Measurements from ENCODE around the gene CPA4.

DNA sequence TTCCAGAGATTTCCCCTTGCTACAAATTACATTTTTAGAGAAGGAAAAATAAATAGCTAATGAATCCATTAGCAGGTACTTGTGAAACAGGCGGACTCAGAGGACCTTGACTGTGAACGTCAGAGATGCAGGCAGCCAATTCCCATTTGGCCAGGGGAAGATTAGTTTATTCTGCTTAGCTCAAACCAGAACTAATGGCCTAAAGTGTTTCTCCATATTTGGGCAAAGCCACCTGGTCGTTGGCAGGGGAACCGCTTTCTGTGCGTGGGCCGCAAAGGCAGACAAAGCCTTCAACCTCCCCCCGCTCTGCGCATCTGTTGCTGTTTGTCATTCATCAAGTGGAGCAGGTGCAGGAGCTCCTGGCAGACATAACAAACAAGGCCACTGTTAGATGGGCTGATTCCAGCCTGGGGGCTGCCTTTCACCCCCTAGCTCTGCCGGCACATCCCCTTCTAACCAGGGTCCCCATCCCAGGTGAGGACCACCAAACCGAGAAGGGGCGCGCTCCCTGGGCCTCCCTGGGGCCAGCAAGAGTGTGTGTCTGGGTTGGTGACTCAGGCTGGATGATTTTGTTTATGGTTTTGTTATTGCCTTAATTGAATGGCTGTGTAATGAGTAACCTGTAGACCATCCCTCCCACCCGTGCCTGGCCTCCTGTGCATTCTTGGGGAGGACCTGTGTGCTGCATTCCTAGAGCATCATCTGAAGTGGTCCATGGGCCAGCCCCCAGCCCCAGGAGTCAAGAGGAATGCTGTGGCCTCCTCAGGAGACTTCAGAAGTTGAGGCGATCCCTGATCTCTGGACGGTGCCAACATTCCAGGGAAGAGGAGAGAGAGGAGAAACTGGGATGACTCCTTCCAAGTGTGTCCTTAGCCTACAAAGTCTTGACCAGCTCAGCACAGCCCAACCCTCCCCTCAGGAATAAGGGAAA lies 72.8 kb downstream of the CPA4 start:
- TF ChIP-seq POLR2AphosphoS5 (IDR thresholded peaks at IDR 0.05; ENCODE audit: low read depth, low read length), result peak; percentile 77; the same call in 1 of the 2 replicates
- no peak for TF ChIP-seq TAF1 (IDR thresholded peaks at IDR 0.05; ENCODE audit: borderline replicate concordance, low read depth, low read length)
- TF ChIP-seq POLR2A (IDR thresholded peaks at IDR 0.05; ENCODE audit: low read depth, low read length), result peak; percentile 74

Data from GM12892 (cell line).